B cell (primary cell): Measurements from ENCODE around the gene ZNF268. TPM values are rescaled to one million over a fixed set of nuclear protein-coding genes. Genes with fewer than 3 reads are reported as not detected.

Experiments used
- ATAC-seq: fragments of 200-7000 bp; cut with Tn5 transposase; one replicate; pipeline ENCODE4 v1.10.0; 2021; ENCODE audit warnings: low read depth, mild to moderate bottlenecking, moderate number of reproducible peaks, moderate library complexity
- CTCF ChIA-PET: fragments of 350-600 bp; sonication (Branson Sonifier 250); formaldehyde crosslinking; loops from one replicate; lab custom pipeline; 2021; ENCODE audit warnings: antibody characterized with exemption, inconsistent platforms; lab: Charles Lee
- POLR2A ChIA-PET: fragments of 350-600 bp; sonication (Branson Sonifier 250); formaldehyde crosslinking; loops from one replicate; lab custom pipeline; 2021; ENCODE audit warnings: antibody characterized with exemption; lab: Charles Lee
- DNase-seq: peaks from one replicate; pipeline ENCODE4 v3.0.0; 2013
- H2AFZ ChIP-seq: 2 replicates; pipeline ENCODE4 v1.6.1; 2012; ENCODE audit warnings: mild to moderate bottlenecking, low read depth, low read length; ENCODE audit not compliant: insufficient read depth, poor library complexity, severe bottlenecking
- H3K27ac ChIP-seq, 2 donors: 1 replicate in 1 of 2; 2 replicates in 1 of 2; pipeline ENCODE4 v1.5.1; 2012 to 2013; ENCODE audit warnings: low read length in 2 of 2, mild to moderate bottlenecking in 2 of 2, moderate library complexity in 1 of 2
- H3K27me3 ChIP-seq, 4 experiments: fragments of 200-600 bp in 1 of 4; sonication (generic) in 1 of 4; replicated peaks in 1 of 4; 1 replicate in 2 of 4; 2 replicates in 2 of 4; pipeline versions ENCODE4 v1.6.1 to v1.7.0; 2013 to 2016; ENCODE audit warnings: low read length in 3 of 4, mild to moderate bottlenecking in 2 of 4, mixed read lengths in 1 of 4, moderate library complexity in 1 of 4; ENCODE audit not compliant: insufficient read depth in 4 of 4, control insufficient read depth in 3 of 4; ENCODE audit errors: control extremely low read depth in 1 of 4
- H3K36me3 ChIP-seq, 2 experiments: replicated peaks in 1 of 2; 1 replicate in 1 of 2; 2 replicates in 1 of 2; pipeline versions ENCODE4 v1.6.1 to v1.7.1; 2013; ENCODE audit warnings: low read length in 1 of 2; ENCODE audit not compliant: insufficient read depth in 2 of 2, control insufficient read depth in 1 of 2; ENCODE audit errors: control extremely low read depth in 1 of 2, extremely low read depth in 1 of 2
- H3K4me1 ChIP-seq, 2 donors: fragments of 200-600 bp in 1 of 2; sonication (generic) in 1 of 2; 1 replicate in 1 of 2; 2 replicates in 1 of 2; pipeline versions ENCODE4 v1.5.1 to v1.6.1; 2013 to 2017; ENCODE audit warnings: low read length in 2 of 2; ENCODE audit not compliant: control insufficient read depth in 2 of 2, insufficient read depth in 2 of 2
- H3K4me2 ChIP-seq: replicated peaks from 2 replicates; pipeline ENCODE3; 2012; ENCODE audit warnings: mild to moderate bottlenecking, low read depth, low read length; ENCODE audit not compliant: poor library complexity, severe bottlenecking
- H3K4me3 ChIP-seq, 5 experiments: fragments of 200-600 bp in 1 of 5; sonication (generic) in 1 of 5; 1 replicate in 3 of 5; 2 replicates in 2 of 5; pipeline versions ENCODE4 v1.5.1 to v1.7.0; 2011 to 2016; ENCODE audit warnings: low read length in 4 of 5, mild to moderate bottlenecking in 4 of 5, low read depth in 2 of 5, control low read depth in 1 of 5, moderate library complexity in 1 of 5; ENCODE audit not compliant: insufficient read depth in 1 of 5; ENCODE audit errors: control extremely low read depth in 1 of 5, extremely low read depth in 1 of 5
- H3K79me2 ChIP-seq: fragments of 200-600 bp; sonication (generic); one replicate; pipeline ENCODE4 v1.6.0; 2016; ENCODE audit warnings: low read length; ENCODE audit not compliant: control insufficient read depth, insufficient read depth
- H3K9ac ChIP-seq: fragments of 200-600 bp; sonication (generic); 2 replicates; pipeline ENCODE4 v1.6.1; 2017; ENCODE audit warnings: mild to moderate bottlenecking, low read length, moderate library complexity
- H3K9me3 ChIP-seq, 3 donors: one replicate each; pipeline versions ENCODE4 v1.6.1 to v1.7.1; 2013; ENCODE audit warnings: low read length in 2 of 3; ENCODE audit not compliant: control insufficient read depth in 2 of 3, insufficient read depth in 1 of 3; ENCODE audit errors: control extremely low read depth in 1 of 3
- H4K20me1 ChIP-seq: 2 replicates; pipeline ENCODE4 v1.6.0; 2012; ENCODE audit warnings: mild to moderate bottlenecking, low read length; ENCODE audit not compliant: insufficient read depth, control insufficient read depth, poor library complexity, severe bottlenecking
- H3K27ac Mint-ChIP-seq: one replicate; pipeline ENCODE4 v1.8.0; 2021; ENCODE audit warnings: mixed read lengths
- H3K27me3 Mint-ChIP-seq: one replicate; pipeline ENCODE4 v1.8.0; 2021; ENCODE audit warnings: mixed read lengths
- H3K4me1 Mint-ChIP-seq: one replicate; pipeline ENCODE4 v1.8.0; 2021; ENCODE audit warnings: mixed read lengths
- H3K4me3 Mint-ChIP-seq: one replicate; pipeline ENCODE4 v1.8.0; 2021; ENCODE audit warnings: mixed read lengths
- H3K9me3 Mint-ChIP-seq: one replicate; pipeline ENCODE4 v1.8.0; 2022; ENCODE audit warnings: mixed read lengths; ENCODE audit not compliant: insufficient read depth
- EZH2 ChIP-seq: IDR thresholded peaks from 2 replicates; pipeline ENCODE4 v1.6.1; 2012; ENCODE audit warnings: borderline replicate concordance, low read depth, mild to moderate bottlenecking, moderate library complexity, low read length; ENCODE audit not compliant: insufficient read depth, poor library complexity, severe bottlenecking
- WGBS: methylation state at CpG from one replicate; pipeline ENCODE4 v1.1.5; 2013; ENCODE audit warnings: missing lambda C conversion rate; ENCODE audit not compliant: insufficient coverage; 5-methylcytosine and 5-hydroxymethylcytosine counted together
- intact Hi-C: fragments of 100-400 bp; cut with micrococcal nuclease; formaldehyde crosslinking; loops from one replicate; pipeline ENCODE4 v1.10.0; 2022
- polyA minus RNA-seq: library from RNA; depleted of rRNA, polyadenylated mRNA; stranded (reverse); fragments of >200 nt; gene quantifications from 2 replicates; pipeline ENCODE4 v1.2.3, GENCODE V29; 2012
- polyA plus RNA-seq: library from polyadenylated mRNA; depleted of rRNA; stranded (reverse); fragments of >200 nt; gene quantifications from 2 replicates; pipeline ENCODE4 v1.2.3, GENCODE V29; 2012
- total RNA-seq, 2 donors: library from RNA; stranded (reverse); fragments of 120-200 nt in 1 of 2; gene quantifications; 1 replicate in 1 of 2; 2 replicates in 1 of 2; pipeline versions ENCODE4 v1.2.3 to v1.2.4, GENCODE V29; 2013 to 2022
- TF ChIP-seq, protein P1 (sequence below): fragments of 200-600 bp; IDR thresholded peaks from one replicate; pipeline ENCODE4 v1.8.0; 2022; ENCODE audit warnings: antibody characterized with exemption, mild to moderate bottlenecking

ZNF268 gene
- total RNA-seq (32.4 and 37.1 TPM in 2 replicates), polyA plus RNA-seq (4.1 and 4.4 TPM in 2 replicates), polyA minus RNA-seq (26.1 and 27.9 TPM in 2 replicates)
- 31.0 TPM for total RNA-seq (2013)

DNA sequence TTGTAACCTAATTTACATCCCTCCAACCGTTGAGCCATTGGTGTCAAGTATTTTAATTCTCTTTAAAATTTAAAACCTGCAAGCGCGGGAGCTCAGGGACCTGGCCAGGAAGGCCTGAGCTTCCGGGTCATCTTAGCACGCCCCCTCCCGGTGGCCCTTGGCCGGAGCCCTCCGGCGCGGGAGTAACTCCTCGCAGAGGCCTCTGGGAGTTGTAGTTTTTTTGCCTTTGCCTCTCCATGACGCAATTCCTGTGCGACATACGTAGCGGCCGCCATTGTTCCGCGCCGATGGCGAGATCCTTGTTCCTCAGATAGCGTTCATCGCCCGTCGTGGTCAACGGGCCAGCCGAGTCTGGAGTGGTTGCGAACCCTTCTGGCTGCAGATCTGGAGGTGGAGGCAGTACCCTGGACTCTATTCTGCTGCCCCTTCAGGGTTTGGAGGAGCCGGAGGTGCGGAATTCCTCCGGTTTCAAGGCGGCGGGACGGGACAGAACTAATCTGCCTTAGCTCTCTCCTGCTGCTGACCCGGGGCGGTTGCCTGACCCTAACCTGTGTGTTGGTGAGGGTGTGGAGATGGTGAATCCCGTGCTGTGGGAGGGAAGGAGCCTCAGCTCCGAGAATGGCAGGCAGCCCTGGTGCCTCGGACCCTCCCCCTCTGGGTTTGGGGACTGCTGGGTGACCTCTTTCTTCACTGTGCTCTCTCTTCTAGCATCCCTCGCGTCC is at the start of gene ZNF268:
Gene ZNF268 (plus strand): TSS at position 258 of the 722 bp plus-strand sequence. CDS start 503 bp downstream, outside the sequence.
- DNase-seq (peak; percentile 95), ATAC-seq (peak; percentile 98)
- intact Hi-C loops: loop anchor here (1.0 kb wide), 4 partner anchors 51 to 273 kb away; partner anchors contain the start of genes ZNF10, ZNF26, ZNF84 and ZNF891
- H3K79me2 ChIP-seq: peaks cover 48% of the 10 kb centered on the region
- Mint-ChIP-seq H3K4me3 (peak within 1 kb of the TSS; percentile 95), H3K27ac (peak within 1 kb of the TSS; percentile 96), H3K4me1 (peaks cover 18% of the 10 kb centered on the region), H3K9me3 (peaks cover 27% of the 10 kb centered on the region), H3K27me3 (no peaks in the 10 kb centered on the region)
- peak within 1 kb of the TSS; percentile 91 to 100 (median 93) for H3K4me3 ChIP-seq
- H3K9ac ChIP-seq: peak within 1 kb of the TSS; percentile 98
- no peaks in the 10 kb centered on the region for H3K27me3 ChIP-seq
- CTCF ChIA-PET: interaction anchor here (0.6 to 2.3 kb wide), 5 partner anchors 11 to 195 kb away, joined by 3 to 23 read pairs (median 4); partner anchors contain the start of gene ZNF26
- POLR2A ChIA-PET: interaction anchor here (0.5 to 1.5 kb wide), 6 partner anchors 100 to 409 kb away, joined by 3 to 10 read pairs (median 4); partner anchors contain the start of genes CHFR and ZNF26
- peak within 1 kb of the TSS; percentile 78 to 95 for H3K27ac ChIP-seq
- no peaks in the 10 kb centered on the region for H4K20me1 ChIP-seq
- H3K4me1 ChIP-seq: peaks cover 10 to 13% of the 10 kb centered on the region in 2 donors
- TF ChIP-seq, protein P1, sequence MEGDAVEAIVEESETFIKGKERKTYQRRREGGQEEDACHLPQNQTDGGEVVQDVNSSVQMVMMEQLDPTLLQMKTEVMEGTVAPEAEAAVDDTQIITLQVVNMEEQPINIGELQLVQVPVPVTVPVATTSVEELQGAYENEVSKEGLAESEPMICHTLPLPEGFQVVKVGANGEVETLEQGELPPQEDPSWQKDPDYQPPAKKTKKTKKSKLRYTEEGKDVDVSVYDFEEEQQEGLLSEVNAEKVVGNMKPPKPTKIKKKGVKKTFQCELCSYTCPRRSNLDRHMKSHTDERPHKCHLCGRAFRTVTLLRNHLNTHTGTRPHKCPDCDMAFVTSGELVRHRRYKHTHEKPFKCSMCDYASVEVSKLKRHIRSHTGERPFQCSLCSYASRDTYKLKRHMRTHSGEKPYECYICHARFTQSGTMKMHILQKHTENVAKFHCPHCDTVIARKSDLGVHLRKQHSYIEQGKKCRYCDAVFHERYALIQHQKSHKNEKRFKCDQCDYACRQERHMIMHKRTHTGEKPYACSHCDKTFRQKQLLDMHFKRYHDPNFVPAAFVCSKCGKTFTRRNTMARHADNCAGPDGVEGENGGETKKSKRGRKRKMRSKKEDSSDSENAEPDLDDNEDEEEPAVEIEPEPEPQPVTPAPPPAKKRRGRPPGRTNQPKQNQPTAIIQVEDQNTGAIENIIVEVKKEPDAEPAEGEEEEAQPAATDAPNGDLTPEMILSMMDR: peak; percentile 88
- no peak for TF ChIP-seq EZH2
- H3K9me3 ChIP-seq: peaks cover 9 to 56% (median 17%) of the 10 kb centered on the region in 3 donors
- peak within 1 kb of the TSS; percentile 99 for H2AFZ ChIP-seq
- WGBS: 4% methylated on average over 38 of the region's 40 CpGs
- H3K4me2 ChIP-seq: peak within 1 kb of the TSS; percentile 94
- peaks cover 17 to 35% of the 10 kb centered on the region in 2 experiments for H3K36me3 ChIP-seq

DNA sequence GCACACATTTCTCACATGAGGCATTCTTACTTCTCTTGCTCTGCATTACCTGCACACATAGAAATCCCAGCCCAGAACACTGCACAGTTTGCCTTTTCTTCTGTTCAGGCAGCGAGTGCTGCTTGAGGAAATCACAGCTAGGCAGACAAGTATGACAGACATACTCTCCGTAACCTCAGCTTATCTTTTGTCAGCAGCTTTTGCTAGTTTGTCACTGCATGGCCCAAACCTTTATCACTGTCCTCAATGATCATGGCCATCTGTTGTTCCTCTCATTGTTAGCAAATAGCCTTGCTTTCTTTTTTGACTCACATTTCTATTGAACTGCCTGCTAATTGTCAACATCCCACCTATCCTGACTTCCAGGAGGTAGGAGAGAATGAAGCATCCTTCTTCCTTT is 45.5 kb upstream of the ZNF268 start:
- Histone ChIP-seq H3K4me1 (peaks cover 4 to 8% of the 10 kb centered on the region in 2 donors), H3K9me3 (peaks cover 6 to 66% (median 26%) of the 10 kb centered on the region in 3 donors), H3K79me2 (peaks cover 65% of the 10 kb centered on the region), H3K27ac (no peak overlapping the region), H3K4me3 (no peak overlapping the region), H3K4me2 (no peak overlapping the region), H3K9ac (no peak overlapping the region), H3K36me3 (peaks cover 8 to 28% of the 10 kb centered on the region in 2 experiments), H4K20me1 (no peaks in the 10 kb centered on the region), H2AFZ (no peak overlapping the region), H3K27me3 (no peaks in the 10 kb centered on the region)
- intact Hi-C loops: no loop called here
- no peak for ATAC-seq
- Mint-ChIP-seq H3K4me3 (no peak overlapping the region), H3K27ac (no peak overlapping the region), H3K27me3 (no peaks in the 10 kb centered on the region), H3K4me1 (peaks cover 8% of the 10 kb centered on the region), H3K9me3 (peaks cover 38% of the 10 kb centered on the region)
- TF ChIP-seq, protein P1: no peak
- no peak for TF ChIP-seq EZH2
- ChIA-PET CTCF (no interaction called here), POLR2A (no interaction called here)
- 100% methylated on average over 2 of the region's 2 CpGs for WGBS
- DNase-seq: no peak
